Ovary (tissue), 3 donors: ENCODE results near the gene SLIT3.

ENCODE experiments used
- CTCF ChIP-seq, 3 donors: fragments of 450-650 bp in 2 of 3; fragments of 200-600 bp in 1 of 3; IDR thresholded peaks; one replicate each; pipeline versions ENCODE4 v1.5.1 to v1.8.0; 2016 to 2022; ENCODE audit warnings: antibody characterized with exemption in 3 of 3, mild to moderate bottlenecking in 1 of 3
- EP300 ChIP-seq: sonication (generic); formaldehyde crosslinking; IDR thresholded peaks from one replicate; pipeline ENCODE4 v1.6.1; 2017; ENCODE audit warnings: antibody characterized with exemption
- POLR2A ChIP-seq: fragments of 450-650 bp; IDR thresholded peaks from one replicate; pipeline ENCODE4 v1.6.1; 2017; ENCODE audit warnings: antibody characterized with exemption, mild to moderate bottlenecking, moderate library complexity
- donor health status: DM: no; HTN: no; CAD: no.

- TF ChIP-seq CTCF (IDR thresholded peaks at IDR 0.05) = no peak
- no peak for TF ChIP-seq EP300
- no peak for TF ChIP-seq POLR2A
Measured at GRCh38 chr5:168648576-168648975, 652.4 kb downstream of the SLIT3 start.
